ENCODE results near the gene AP3S2. TPM values are rescaled to one million over a fixed set of nuclear protein-coding genes. Genes with fewer than 3 reads are reported as not detected.

AP3S2 gene
- total RNA-seq, 1 experiment from 2014 or later, result 23.3 TPM

DNA sequence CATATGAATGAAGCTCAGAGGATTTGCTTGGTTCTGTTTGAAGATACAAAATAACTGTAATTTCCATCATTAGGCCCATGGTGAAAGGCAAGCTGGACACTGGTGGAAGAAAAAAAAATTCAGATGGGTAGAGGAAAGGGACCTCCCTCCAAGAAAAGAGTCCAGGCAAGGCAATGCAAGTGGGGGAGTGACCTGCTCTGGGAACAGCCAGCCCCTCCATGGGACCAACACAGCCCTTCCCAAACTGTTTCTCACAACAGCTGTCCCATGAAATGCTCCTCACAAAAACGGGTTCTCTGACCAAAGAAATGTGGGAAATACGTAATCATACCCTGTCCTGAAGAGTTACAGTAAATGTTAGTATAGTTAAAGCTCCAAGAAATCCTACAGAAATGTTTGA, 4.4 kb upstream of the AP3S2 start (continued):
- no peak for TF ChIP-seq CBX3 (IDR thresholded peaks at IDR 0.05; ENCODE audit: low read depth)
- no peak for TF ChIP-seq SIN3A (IDR thresholded peaks at IDR 0.05; ENCODE audit: low read depth)
- no peak for TF ChIP-seq POLR2A (IDR thresholded peaks at IDR 0.05; ENCODE audit: borderline replicate concordance, extremely low read depth, insufficient read depth, insufficient read length)
- TF ChIP-seq CEBPB (IDR thresholded peaks at IDR 0.05; ENCODE audit: low read depth), result no peak

DNA sequence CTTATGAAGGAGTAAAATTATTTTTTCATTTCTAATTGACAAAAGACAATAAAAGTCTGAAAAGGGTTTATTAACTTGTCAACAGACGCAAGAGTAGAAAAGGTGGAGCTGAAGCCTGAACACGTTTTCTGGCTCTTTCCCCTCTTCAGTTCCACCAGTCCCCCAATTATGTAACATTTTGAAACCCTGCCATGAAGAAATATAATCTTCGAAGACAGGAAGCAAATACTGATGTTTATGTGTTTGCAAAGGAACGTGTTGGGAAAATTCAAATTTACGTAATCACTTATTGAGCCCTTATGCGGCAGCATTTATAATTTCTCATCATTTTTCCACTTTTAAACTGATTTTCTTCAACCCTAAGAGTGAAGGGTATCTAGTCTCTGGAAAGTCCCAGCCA, 767 bp downstream of the AP3S2 start:
- Histone ChIP-seq H3K4me3 (replicated peaks in 1 of 2; ENCODE audit: low read depth in 1 of 2, low read length in 2 of 2) (peak overlapping the region; percentile 68 to 85), H3K27ac (ENCODE audit: low read depth, low read length) (peak overlapping the region; percentile 74), H3K4me1 (ENCODE audit: control insufficient read depth in 1 of 2, insufficient read depth in 2 of 2, low read length in 2 of 2) (peaks cover 0 to 9% of the 10 kb centered on the region in 2 experiments; a peak in 2 of 4 replicates), H3K79me2 (ENCODE audit: insufficient read depth, low read length) (peaks cover 50% of the 10 kb centered on the region), H3K9ac (ENCODE audit: low read length) (peak overlapping the region; percentile 86), H3K4me2 (ENCODE audit: low read length) (peak overlapping the region; percentile 87), H2AFZ (ENCODE audit: low read depth, low read length, poor library complexity, severe bottlenecking) (no peak overlapping the region), H3K9me3 (ENCODE audit: control insufficient read depth in 1 of 2, insufficient read depth in 1 of 2, low read depth in 1 of 2, low read length in 2 of 2) (no peaks in the 10 kb centered on the region), H4K20me1 (ENCODE audit: insufficient read depth) (no peaks in the 10 kb centered on the region), H3K27me3 (ENCODE audit: insufficient read depth, low read length) (no peaks in the 10 kb centered on the region), H3K36me3 (ENCODE audit: control insufficient read depth in 1 of 2, insufficient read depth in 2 of 2, low read length in 2 of 2) (peaks cover 6 to 11% of the 10 kb centered on the region in 2 experiments; a peak in 2 of 4 replicates), H3K9me2 (ENCODE audit: insufficient read depth) (no peaks in the 10 kb centered on the region)
- intact Hi-C loops (cut with micrococcal nuclease), result no loop called here
- ChIA-PET CTCF (no interaction called here), RAD21 (ENCODE audit: low non-redundant PET in 1 of 2, low total read pairs in 2 of 2, uncharacterized antibody in 2 of 2, unreplicated experiment in 2 of 2) (no interaction called here), POLR2A (no interaction called here)
- DNase-seq (ENCODE audit: low read depth, low spot score) (no peak), ATAC-seq (no peak)
- BruUV-seq (replicated peaks), result no TSS peak
- no peak for TF ChIP-seq JUND (IDR thresholded peaks at IDR 0.05)
- no peak for TF ChIP-seq SRF (IDR thresholded peaks at IDR 0.05; ENCODE audit: low read depth)
- TF ChIP-seq SP1 (IDR thresholded peaks at IDR 0.05; ENCODE audit: low read depth), result no peak
- TF ChIP-seq RAD21 (IDR thresholded peaks at IDR 0.05; ENCODE audit: low read depth), result no peak
- no peak for TF ChIP-seq SIN3A (IDR thresholded peaks at IDR 0.05; ENCODE audit: low read depth)
- no peak for TF ChIP-seq ZFX (IDR thresholded peaks at IDR 0.05)
- TF ChIP-seq, protein P1, sequence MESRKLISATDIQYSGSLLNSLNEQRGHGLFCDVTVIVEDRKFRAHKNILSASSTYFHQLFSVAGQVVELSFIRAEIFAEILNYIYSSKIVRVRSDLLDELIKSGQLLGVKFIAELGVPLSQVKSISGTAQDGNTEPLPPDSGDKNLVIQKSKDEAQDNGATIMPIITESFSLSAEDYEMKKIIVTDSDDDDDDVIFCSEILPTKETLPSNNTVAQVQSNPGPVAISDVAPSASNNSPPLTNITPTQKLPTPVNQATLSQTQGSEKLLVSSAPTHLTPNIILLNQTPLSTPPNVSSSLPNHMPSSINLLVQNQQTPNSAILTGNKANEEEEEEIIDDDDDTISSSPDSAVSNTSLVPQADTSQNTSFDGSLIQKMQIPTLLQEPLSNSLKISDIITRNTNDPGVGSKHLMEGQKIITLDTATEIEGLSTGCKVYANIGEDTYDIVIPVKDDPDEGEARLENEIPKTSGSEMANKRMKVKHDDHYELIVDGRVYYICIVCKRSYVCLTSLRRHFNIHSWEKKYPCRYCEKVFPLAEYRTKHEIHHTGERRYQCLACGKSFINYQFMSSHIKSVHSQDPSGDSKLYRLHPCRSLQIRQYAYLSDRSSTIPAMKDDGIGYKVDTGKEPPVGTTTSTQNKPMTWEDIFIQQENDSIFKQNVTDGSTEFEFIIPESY (IDR thresholded peaks at IDR 0.05; ENCODE audit: extremely low read depth, insufficient replicate concordance, low read length), result no peak
